HG03469 (cell line): ENCODE measurements around the gene CRPPA.
A peak's percentile ranks its signal among the peaks of the same experiment; 100 is the strongest.
"Not testable (repeated sequence)": the region's sequence is repeated elsewhere in the genome, so short reads cannot be mapped to it uniquely, and the experiment has no call there.

Experiments used
- ATAC-seq: cut with Tn5 transposase; IDR thresholded peaks from one replicate; pipeline ENCODE4 v1.9.1; 2021; ENCODE audit warnings: mild to moderate bottlenecking, moderate library complexity, moderate number of reproducible peaks; ENCODE audit not compliant: unreplicated experiment

The CRPPA gene

DNA sequence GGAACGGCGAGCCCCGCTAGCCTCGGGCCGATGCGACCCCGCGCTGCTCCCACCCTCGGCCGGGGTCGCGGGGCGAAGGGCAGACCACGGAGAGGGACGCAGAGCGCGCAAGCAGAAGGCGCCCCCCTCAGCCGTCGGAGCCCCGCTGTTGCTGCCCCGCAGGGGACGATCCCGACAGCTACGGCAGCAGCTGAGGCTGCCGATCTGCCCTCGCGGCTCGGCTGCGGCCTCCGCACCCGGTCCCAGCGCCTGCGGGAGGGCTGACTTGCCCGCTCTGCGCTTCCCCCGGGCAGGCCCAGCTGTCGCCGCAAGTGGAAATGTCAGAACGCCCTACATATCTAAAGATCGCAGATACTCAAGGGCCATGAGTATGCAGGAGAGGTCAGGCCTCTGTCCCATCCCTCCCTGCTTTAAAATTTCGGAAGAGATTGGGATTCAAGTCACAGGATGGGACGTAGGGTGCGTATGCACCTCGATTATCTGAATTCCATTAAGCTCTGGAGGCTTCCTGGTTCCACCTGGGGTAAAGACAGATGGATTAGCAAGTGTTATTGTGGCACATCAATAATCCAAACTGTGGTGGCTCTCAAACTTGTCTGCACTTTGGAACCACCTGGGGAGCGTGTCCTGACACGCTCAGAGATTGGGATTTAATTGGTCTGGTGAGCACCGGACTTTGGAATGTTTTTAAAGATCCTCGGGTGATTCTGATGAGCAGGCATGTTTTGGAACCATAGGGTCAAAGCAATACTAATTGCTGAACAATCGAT is at the start of gene CRPPA:
Gene CRPPA, minus strand, starts transcription at position 206 of the 770 bp plus-strand sequence. CDS start 216 bp downstream, outside the sequence.
- peak; percentile 20 for ATAC-seq

DNA sequence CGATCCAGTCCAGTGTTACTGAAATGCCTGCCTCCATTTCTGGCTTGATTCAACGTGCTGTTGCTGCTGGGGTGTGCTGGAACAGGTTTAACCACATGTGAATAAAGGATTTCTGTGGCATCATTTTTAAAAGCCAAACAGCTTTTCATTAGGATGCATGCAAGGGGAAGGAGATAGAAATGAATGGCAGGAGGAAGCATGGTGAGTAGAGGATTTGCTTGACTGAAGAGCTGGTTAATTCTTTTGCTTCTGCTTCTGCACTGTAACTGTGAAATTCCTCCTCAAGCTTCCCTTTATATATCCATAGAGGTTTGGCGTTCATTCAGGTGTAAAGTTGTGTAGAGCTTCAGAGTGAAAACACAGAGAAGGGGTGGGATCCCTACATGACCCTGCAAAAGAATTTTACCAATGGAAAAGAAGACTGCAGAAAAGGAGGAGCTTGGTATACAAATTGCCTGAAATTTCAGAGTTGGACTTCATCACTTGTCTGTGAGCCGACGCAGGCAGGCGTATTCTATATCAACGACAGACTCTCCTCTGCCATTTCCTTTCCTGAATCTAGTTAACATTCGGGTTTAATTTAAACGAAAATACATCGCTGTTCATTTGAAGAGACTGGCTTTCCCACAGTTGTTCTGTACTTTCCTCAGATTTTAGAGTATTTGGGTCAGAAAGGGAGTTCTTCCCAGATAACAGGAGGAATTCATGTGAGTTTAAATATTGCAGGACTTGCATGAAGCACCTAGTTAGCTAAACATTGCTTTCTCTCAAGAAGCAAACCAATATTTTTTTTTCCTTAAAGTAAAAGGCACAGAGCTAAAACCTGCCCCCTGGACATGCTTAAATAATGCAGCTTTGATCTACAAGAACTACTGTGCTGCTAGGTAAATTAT is 44.4 kb upstream of the CRPPA start, which contains the start of gene SOSTDC1:
Gene SOSTDC1, minus strand, starts transcription at position 270 of the 893 bp plus-strand sequence. Its CDS starts 70 bp downstream, at position 200.
- ATAC-seq, result no peak

- no peak for ATAC-seq
Measured at GRCh38 chr7:16463949-16464715, 42.8 kb upstream of the CRPPA start.

- no peak for ATAC-seq
Measured at GRCh38 chr7:16463520-16463919, 42.2 kb upstream of the CRPPA start.

- ATAC-seq, result no peak
Measured at GRCh38 chr7:16462431-16462889, 41.1 kb upstream of the CRPPA start.

GRCh38 chr7:16460789-16461493 is 39.6 kb upstream of the CRPPA start:
- ATAC-seq, result no peak

DNA sequence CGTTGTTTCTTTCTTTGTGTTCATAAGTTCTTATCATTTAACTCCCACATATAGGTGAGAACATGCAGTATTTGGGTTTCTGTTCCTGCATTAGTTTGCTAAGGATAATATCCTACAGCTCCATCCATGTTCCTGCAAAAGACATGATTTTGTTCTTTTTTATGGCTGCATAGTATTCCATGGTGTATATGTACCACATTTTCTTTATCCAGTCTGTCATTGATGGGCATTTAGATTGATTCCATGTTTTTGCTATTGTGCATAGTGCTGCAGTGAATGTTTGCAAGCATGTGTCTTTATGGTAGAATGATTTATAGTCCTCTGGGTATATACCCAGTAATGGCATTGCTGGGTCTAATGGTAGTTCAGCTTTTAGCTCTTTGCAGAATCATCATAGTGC is 35.0 kb upstream of the CRPPA start:
- ATAC-seq, result not testable (repeated sequence)

DNA sequence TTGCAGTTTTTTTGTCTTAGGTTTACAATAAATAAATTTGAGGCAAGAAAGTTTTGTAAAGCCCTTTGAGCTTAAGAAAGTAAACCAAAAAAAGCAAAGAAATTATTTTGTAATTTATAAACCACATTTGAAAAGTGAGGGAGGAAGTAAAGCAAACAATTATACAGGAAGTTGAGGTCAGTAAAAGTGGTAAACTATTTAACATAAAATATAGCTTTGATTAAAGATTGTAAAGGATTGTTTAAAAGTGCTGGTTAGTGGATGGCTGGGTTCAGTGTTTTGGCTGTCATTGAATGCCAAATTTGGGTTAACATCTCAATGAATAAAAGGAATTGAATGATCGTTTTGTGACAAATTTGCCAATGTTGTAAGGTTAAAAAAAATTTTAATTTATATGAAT is 34.3 kb upstream of the CRPPA start:
- no peak for ATAC-seq

GRCh38 chr7:16450366-16450765 is 29.0 kb upstream of the CRPPA start:
- ATAC-seq, result no peak

DNA sequence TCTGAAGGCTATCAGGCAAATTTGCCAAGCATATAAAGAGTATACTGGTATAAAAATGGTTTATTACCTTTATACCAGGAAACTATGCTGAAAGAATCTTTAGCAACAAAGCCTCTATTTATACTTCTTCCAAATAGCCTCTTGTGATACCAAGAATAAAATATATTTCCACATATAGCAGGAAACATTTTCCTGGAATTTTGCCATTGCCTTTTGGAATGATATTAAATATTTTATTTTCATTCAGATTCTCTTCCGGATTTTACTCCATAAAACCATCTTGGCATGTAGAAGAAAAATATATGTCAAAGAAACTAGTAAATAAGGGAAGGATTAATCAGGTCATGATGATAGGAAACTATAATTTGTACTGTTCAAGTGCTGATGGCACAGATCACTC is 26.5 kb upstream of the CRPPA start:
- ATAC-seq, result no peak

- ATAC-seq, result no peak
Measured at GRCh38 chr7:16446508-16446907, 25.2 kb upstream of the CRPPA start.

DNA sequence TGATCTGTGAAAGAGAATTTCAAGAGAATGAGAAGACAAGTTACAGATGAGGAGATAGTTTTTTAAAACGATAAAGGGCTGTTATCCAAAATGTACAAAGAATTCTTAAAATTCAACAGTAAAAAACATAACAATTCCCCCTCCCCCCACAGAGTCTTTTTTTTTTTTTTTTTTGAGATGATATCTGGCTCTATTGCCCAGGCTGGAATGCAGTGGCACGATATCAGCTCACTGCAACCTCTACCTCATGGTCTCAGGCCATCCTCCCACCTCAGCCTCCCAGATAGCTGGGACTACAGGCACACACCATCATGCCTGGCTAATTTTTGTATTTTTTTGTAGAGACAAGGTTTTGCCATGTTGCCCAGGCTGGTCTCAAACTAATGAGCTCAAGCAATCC is 22.5 kb upstream of the CRPPA start:
- ATAC-seq, result not testable (repeated sequence)

GRCh38 chr7:16438988-16439387 is 17.6 kb upstream of the CRPPA start:
- ATAC-seq, result no peak

GRCh38 chr7:16436306-16436705 is 15.0 kb upstream of the CRPPA start:
- no peak for ATAC-seq

GRCh38 chr7:16433568-16434122 is 12.3 kb upstream of the CRPPA start:
- ATAC-seq, result no peak

DNA sequence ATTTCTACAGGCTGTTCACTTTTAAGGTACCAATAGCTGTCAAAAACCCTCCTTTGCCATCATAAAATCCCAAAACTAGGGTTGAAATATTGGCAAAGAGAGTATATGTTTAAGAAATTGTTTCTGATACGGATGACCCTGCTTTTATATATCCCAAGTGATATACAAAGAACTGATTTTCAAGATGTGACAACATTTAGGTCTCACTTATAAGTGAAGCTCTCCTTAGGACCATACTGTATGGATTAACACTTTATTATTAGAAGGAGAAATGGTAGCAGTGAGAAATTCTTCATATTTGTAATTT is 11.0 kb upstream of the CRPPA start:
- ATAC-seq, result no peak

DNA sequence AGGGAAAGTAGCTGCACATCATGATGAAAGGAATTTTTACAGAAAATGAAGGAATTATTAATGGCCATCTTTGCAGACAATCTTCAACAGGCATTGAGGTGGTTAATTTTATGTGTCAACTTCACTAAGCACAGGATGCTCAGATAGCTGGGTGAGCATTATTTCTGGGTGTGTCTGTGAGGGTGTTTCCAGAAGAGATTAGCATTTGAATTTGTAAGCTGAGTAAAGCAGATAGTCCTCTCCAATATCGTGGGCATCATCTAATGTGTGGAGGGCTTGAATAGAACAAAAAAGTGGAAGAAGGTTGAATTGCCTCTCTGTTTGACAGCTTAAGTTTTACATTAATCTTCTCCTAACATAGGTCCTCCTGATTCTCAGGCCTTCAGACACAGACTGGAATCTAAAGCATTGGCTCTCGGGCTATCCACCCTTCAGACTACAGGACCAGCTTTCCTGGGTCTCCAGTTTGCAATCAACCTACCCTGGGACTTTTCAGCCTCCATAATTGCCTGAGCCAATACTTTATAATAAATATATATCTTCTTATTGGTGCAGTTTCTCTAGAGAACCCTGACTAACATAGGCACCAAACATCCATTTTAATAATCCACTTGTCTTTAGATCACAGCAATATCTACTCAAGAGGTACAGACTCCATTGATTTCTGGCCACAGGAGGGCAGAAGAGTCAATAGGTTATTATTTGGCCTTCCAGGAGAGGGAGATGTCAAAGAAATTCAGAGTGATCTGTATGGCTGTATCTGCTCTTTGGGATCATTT is 10.5 kb upstream of the CRPPA start:
- ATAC-seq, result no peak

DNA sequence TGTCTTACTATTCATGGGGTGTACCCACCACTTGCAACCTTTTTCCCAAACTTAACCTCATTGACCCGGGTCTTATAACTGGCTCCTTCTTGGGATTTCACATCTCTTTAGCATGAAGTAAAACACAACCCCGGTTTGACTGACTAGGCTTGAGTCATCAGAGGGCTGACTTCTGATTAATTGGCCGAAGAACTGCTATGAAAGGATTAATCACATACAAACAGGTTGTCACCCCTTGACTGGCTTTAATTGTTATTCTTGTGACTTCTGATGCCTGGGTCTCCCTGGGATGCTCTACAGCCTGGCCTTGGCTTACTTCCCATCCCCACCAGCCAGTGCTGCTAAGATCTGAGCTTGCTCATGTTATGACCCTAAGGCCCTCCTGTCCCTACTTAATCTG is 8.8 kb upstream of the CRPPA start:
- ATAC-seq, result no peak

GRCh38 chr7:16428672-16429071 is 7.3 kb upstream of the CRPPA start:
- no peak for ATAC-seq
